Parathyroid adenoma (tissue), 2 donors: ENCODE results near the gene CAB39.
A peak's percentile ranks its signal among the peaks of the same experiment; 100 is the strongest.

ENCODE experiments used
- H2AFZ ChIP-seq: fragments of 300-600 bp; sonication (generic); one replicate; pipeline ENCODE4 v1.7.0; 2017; ENCODE audit warnings: antibody characterized with exemption, mild to moderate bottlenecking
- H3K27ac ChIP-seq: fragments of 300-600 bp; sonication (generic); one replicate; pipeline ENCODE4 v1.7.0; 2017
- H3K27me3 ChIP-seq: fragments of 300-600 bp; sonication (generic); one replicate; pipeline ENCODE4 v1.7.0; 2017; ENCODE audit warnings: low read length; ENCODE audit not compliant: control insufficient read depth, insufficient read depth
- H3K36me3 ChIP-seq: fragments of 300-600 bp; sonication (generic); one replicate; pipeline ENCODE4 v1.7.0; 2017; ENCODE audit warnings: low read length; ENCODE audit not compliant: control insufficient read depth, insufficient read depth
- H3K4me1 ChIP-seq: fragments of 300-600 bp; sonication (generic); one replicate; pipeline ENCODE4 v1.7.0; 2017; ENCODE audit warnings: control low read depth
- H3K4me2 ChIP-seq: fragments of 300-600 bp; sonication (generic); one replicate; pipeline ENCODE4 v1.7.0; 2017; ENCODE audit warnings: low read length
- H3K4me3 ChIP-seq: fragments of 300-600 bp; sonication (generic); one replicate; pipeline ENCODE4 v1.7.0; 2017; ENCODE audit warnings: low read depth, low read length
- H3K79me2 ChIP-seq: fragments of 300-600 bp; sonication (generic); one replicate; pipeline ENCODE4 v1.7.0; 2017; ENCODE audit warnings: control low read depth
- H3K9ac ChIP-seq: fragments of 300-600 bp; sonication (generic); one replicate; pipeline ENCODE4 v1.7.0; 2017; ENCODE audit warnings: mild to moderate bottlenecking
- H3K9me3 ChIP-seq: fragments of 300-600 bp; sonication (generic); one replicate; pipeline ENCODE4 v1.7.0; 2017; ENCODE audit warnings: low read length; ENCODE audit not compliant: control insufficient read depth
- CTCF ChIP-seq: fragments of 300-600 bp; sonication (generic); IDR thresholded peaks from one replicate; pipeline ENCODE4 v1.7.0; 2017; ENCODE audit warnings: antibody characterized with exemption, mild to moderate bottlenecking
- donor health status: primary hyperparathyroidism.

The CAB39 gene

GRCh38 chr2:230864122-230864604 is 151.5 kb downstream of the CAB39 start:
- no peaks in the 10 kb centered on the region for H3K79me2 ChIP-seq
- H3K4me1 ChIP-seq, result peaks cover 17% of the 10 kb centered on the region
- H3K4me2 ChIP-seq, result peak overlapping the region; percentile 55
- no peak for TF ChIP-seq CTCF
- H2AFZ ChIP-seq, result peak overlapping the region; percentile 47
- H3K9ac ChIP-seq, result no peak overlapping the region
- no peaks in the 10 kb centered on the region for H3K27me3 ChIP-seq
- no peaks in the 10 kb centered on the region for H3K9me3 ChIP-seq
- H3K27ac ChIP-seq, result no peak overlapping the region
- H3K4me3 ChIP-seq, result peak overlapping the region; percentile 44
- H3K36me3 ChIP-seq, result no peaks in the 10 kb centered on the region

- peak; percentile 26 for TF ChIP-seq CTCF
- Histone ChIP-seq H3K27ac (peak within 1 kb of the TSS; percentile 73), H3K9ac (peak within 1 kb of the TSS; percentile 15), H3K79me2 (no peaks in the 10 kb centered on the region), H3K4me1 (peaks cover 19% of the 10 kb centered on the region), H3K4me3 (peak within 1 kb of the TSS; percentile 68), H3K27me3 (no peaks in the 10 kb centered on the region), H3K4me2 (peak within 1 kb of the TSS; percentile 92), H2AFZ (peak within 1 kb of the TSS; percentile 72), H3K36me3 (no peaks in the 10 kb centered on the region), H3K9me3 (no peaks in the 10 kb centered on the region)
Measured at GRCh38 chr2:230864605-230865306, 152.1 kb downstream of the CAB39 start, which contains the start of gene ITM2C. Gene ITM2C (plus strand): TSS chr2:230864942. CDS start chr2:230865026, 84 bp downstream.

GRCh38 chr2:230865307-230865765 is 152.7 kb downstream of the CAB39 start:
- Histone ChIP-seq H3K4me1 (peaks cover 25% of the 10 kb centered on the region), H2AFZ (peak overlapping the region; percentile 72), H3K9me3 (no peaks in the 10 kb centered on the region), H3K9ac (peak overlapping the region; percentile 15), H3K36me3 (no peaks in the 10 kb centered on the region), H3K27ac (peak overlapping the region; percentile 73), H3K27me3 (no peaks in the 10 kb centered on the region), H3K4me3 (peak overlapping the region; percentile 68), H3K4me2 (peak overlapping the region; percentile 92), H3K79me2 (peaks cover 2% of the 10 kb centered on the region)
- TF ChIP-seq CTCF, result no peak

- Histone ChIP-seq H3K27ac (peak overlapping the region; percentile 73), H3K4me2 (peak overlapping the region; percentile 92), H3K36me3 (no peaks in the 10 kb centered on the region), H3K9ac (no peak overlapping the region), H3K9me3 (no peaks in the 10 kb centered on the region), H3K4me1 (peaks cover 32% of the 10 kb centered on the region), H3K79me2 (peaks cover 2% of the 10 kb centered on the region), H3K27me3 (no peaks in the 10 kb centered on the region), H3K4me3 (peak overlapping the region; percentile 68), H2AFZ (peak overlapping the region; percentile 72)
- TF ChIP-seq CTCF, result peak; percentile 21
Measured at GRCh38 chr2:230865766-230866755, 153.4 kb downstream of the CAB39 start.
